GM18873 (cell line): Measurements from ENCODE around the gene HAAO.
"Not testable (repeated sequence)": the region's sequence is repeated elsewhere in the genome, so short reads cannot be mapped to it uniquely, and the experiment has no call there.

Source experiments
- ATAC-seq: cut with Tn5 transposase; IDR thresholded peaks from one replicate; pipeline ENCODE4 v1.9.1; 2021; ENCODE audit warnings: mild to moderate bottlenecking, moderate library complexity, moderate number of reproducible peaks; ENCODE audit not compliant: unreplicated experiment, low FRiP score

Gene HAAO

GRCh38 chr2:42792583-42793333 is at the start of gene HAAO:
HAAO (minus strand) TSS chr2:42792583; CDS start chr2:42792536, 47 bp downstream.
- ATAC-seq: no peak

GRCh38 chr2:42841344-42841743 is 49.0 kb upstream of the HAAO start:
- no peak for ATAC-seq

GRCh38 chr2:42840760-42841159 is 48.4 kb upstream of the HAAO start:
- no peak for ATAC-seq

- ATAC-seq: no peak
Measured at GRCh38 chr2:42839809-42840501, 47.6 kb upstream of the HAAO start.

- no peak for ATAC-seq
Measured at GRCh38 chr2:42838133-42838532, 45.8 kb upstream of the HAAO start.

GRCh38 chr2:42835577-42836371 is 43.4 kb upstream of the HAAO start:
- no peak for ATAC-seq

- no peak for ATAC-seq
Measured at GRCh38 chr2:42834161-42834560, 41.8 kb upstream of the HAAO start.

GRCh38 chr2:42832289-42832634 is 39.9 kb upstream of the HAAO start:
- ATAC-seq: no peak

- not testable (repeated sequence) for ATAC-seq
Measured at GRCh38 chr2:42831575-42832288, 39.3 kb upstream of the HAAO start.

- ATAC-seq: no peak
Measured at GRCh38 chr2:42830922-42831574, 38.7 kb upstream of the HAAO start.

GRCh38 chr2:42829671-42830440 is 37.5 kb upstream of the HAAO start:
- ATAC-seq: no peak

- ATAC-seq: peak; percentile 85
Measured at GRCh38 chr2:42828487-42829425, 36.4 kb upstream of the HAAO start.

- peak; percentile 58 for ATAC-seq
Measured at GRCh38 chr2:42827647-42828486, 35.5 kb upstream of the HAAO start.

GRCh38 chr2:42826231-42826630 is 33.8 kb upstream of the HAAO start:
- no peak for ATAC-seq

- no peak for ATAC-seq
Measured at GRCh38 chr2:42824454-42824807, 32.0 kb upstream of the HAAO start.

GRCh38 chr2:42823744-42824453 is 31.5 kb upstream of the HAAO start:
- no peak for ATAC-seq

- no peak for ATAC-seq
Measured at GRCh38 chr2:42819160-42819559, 26.8 kb upstream of the HAAO start.
